SK-N-SH treated with all-trans-retinoic acid at 6 μM for 48 hours (cell line): ENCODE data around the gene SLC6A5.

Experiments used
- ATAC-seq: fragments of 200-7000 bp; cut with Tn5 transposase; 3 replicates; pipeline ENCODE4 v1.9.1; 2020; ENCODE audit warnings: mild to moderate bottlenecking, moderate library complexity
- ARNTL ChIP-seq: fragments of 450-650 bp; formaldehyde crosslinking; IDR thresholded peaks from 2 replicates; pipeline ENCODE4 v1.5.0; 2020; ENCODE audit warnings: low read depth, mild to moderate bottlenecking, moderate library complexity, borderline replicate concordance
- BACH2 ChIP-seq: fragments of 250-450 bp; sonication (Bioruptor Pico); IDR thresholded peaks from 2 replicates; pipeline ENCODE4 v1.9.0; 2021; ENCODE audit warnings: mild to moderate bottlenecking, borderline replicate concordance
- CSDC2 ChIP-seq: fragments of 250-450 bp; sonication (Bioruptor Pico); IDR thresholded peaks from 2 replicates; pipeline ENCODE4 v1.5.0; 2020; ENCODE audit warnings: mild to moderate bottlenecking, moderate library complexity
- ESRRG ChIP-seq: fragments of 250-450 bp; sonication (Bioruptor Pico); IDR thresholded peaks from 2 replicates; pipeline ENCODE4 v1.6.1; 2021; ENCODE audit warnings: mild to moderate bottlenecking
- GLIS3 ChIP-seq: fragments of 250-450 bp; sonication (Bioruptor Pico); IDR thresholded peaks from 2 replicates; pipeline ENCODE4 v1.5.0; 2020; ENCODE audit warnings: mild to moderate bottlenecking, moderate library complexity
- ISL1 ChIP-seq: fragments of 250-450 bp; sonication (Bioruptor Pico); IDR thresholded peaks from 2 replicates; pipeline ENCODE4 v2.1.2; 2022; ENCODE audit warnings: mild to moderate bottlenecking, moderate library complexity
- OSR1 ChIP-seq: fragments of 250-450 bp; sonication (Bioruptor Pico); IDR thresholded peaks from 2 replicates; pipeline ENCODE4 v1.8.0; 2022; ENCODE audit warnings: moderate library complexity, mild to moderate bottlenecking, inconsistent platforms
- PPARA ChIP-seq: fragments of 250-450 bp; sonication (Bioruptor Pico); IDR thresholded peaks from 2 replicates; pipeline ENCODE4 v1.5.0; 2020; ENCODE audit warnings: mild to moderate bottlenecking, borderline replicate concordance
- RARB ChIP-seq: fragments of 250-450 bp; sonication (Bioruptor Pico); IDR thresholded peaks from 2 replicates; pipeline ENCODE4 v1.8.0; 2021; ENCODE audit warnings: mild to moderate bottlenecking, moderate library complexity
- TCF4 ChIP-seq: fragments of 250-450 bp; sonication (Bioruptor Pico); IDR thresholded peaks from 2 replicates; pipeline ENCODE4 v1.8.0; 2021; ENCODE audit warnings: mild to moderate bottlenecking, moderate library complexity, borderline replicate concordance
- TOX ChIP-seq: fragments of 250-450 bp; sonication (Bioruptor Pico); IDR thresholded peaks from 2 replicates; pipeline ENCODE4 v1.8.0; 2021; ENCODE audit warnings: mild to moderate bottlenecking, moderate library complexity, borderline replicate concordance
- ZC3H10 ChIP-seq: fragments of 250-450 bp; sonication (Bioruptor Pico); IDR thresholded peaks from 2 replicates; pipeline ENCODE4 v1.5.1; 2021; ENCODE audit warnings: mild to moderate bottlenecking, moderate library complexity
- ZFP3 ChIP-seq: fragments of 250-450 bp; sonication (Bioruptor Pico); IDR thresholded peaks from 2 replicates; pipeline ENCODE4 v1.5.0; 2020; ENCODE audit warnings: mild to moderate bottlenecking, moderate library complexity
- ZFP30 ChIP-seq: fragments of 450-650 bp; formaldehyde crosslinking; IDR thresholded peaks from 2 replicates; pipeline ENCODE4 v1.5.0; 2022; ENCODE audit warnings: mild to moderate bottlenecking, moderate library complexity
- ZNF565 ChIP-seq: fragments of 450-650 bp; formaldehyde crosslinking; conservative IDR thresholded peaks from 2 replicates; pipeline ENCODE4 v1.5.0; 2020; ENCODE audit warnings: low read depth, mild to moderate bottlenecking, moderate library complexity
- ZNF70 ChIP-seq: fragments of 450-650 bp; formaldehyde crosslinking; IDR thresholded peaks from 2 replicates; pipeline ENCODE4 v1.5.0; 2020; ENCODE audit warnings: mild to moderate bottlenecking, moderate library complexity
- ZNF8 ChIP-seq: fragments of 450-650 bp; formaldehyde crosslinking; IDR thresholded peaks from 2 replicates; pipeline ENCODE4 v1.5.0; 2020; ENCODE audit warnings: mild to moderate bottlenecking, moderate library complexity
- TF ChIP-seq, protein P1 (sequence below): fragments of 250-450 bp; sonication (Bioruptor Pico); IDR thresholded peaks from 2 replicates; pipeline ENCODE4 v1.5.0; 2020; ENCODE audit warnings: mild to moderate bottlenecking, moderate library complexity
- TF ChIP-seq, protein P2 (sequence below): fragments of 250-450 bp; sonication (Bioruptor Pico); IDR thresholded peaks from 2 replicates; pipeline ENCODE4 v1.5.1; 2021; ENCODE audit warnings: mild to moderate bottlenecking, moderate library complexity
- TF ChIP-seq, protein P3 (sequence below): fragments of 250-450 bp; sonication (Bioruptor Pico); IDR thresholded peaks from 2 replicates; pipeline ENCODE4 v1.5.1; 2020; ENCODE audit warnings: low read depth, mild to moderate bottlenecking, moderate library complexity
- TF ChIP-seq, protein P4 (sequence below): fragments of 250-450 bp; sonication (Bioruptor Pico); IDR thresholded peaks from 2 replicates; pipeline ENCODE4 v1.8.0; 2020; ENCODE audit warnings: mild to moderate bottlenecking, moderate library complexity, borderline replicate concordance
- TF ChIP-seq, protein P5 (sequence below): fragments of 250-450 bp; sonication (Bioruptor Pico); IDR thresholded peaks from 2 replicates; pipeline ENCODE4 v1.8.0; 2021; ENCODE audit warnings: low read depth, mild to moderate bottlenecking, moderate library complexity, borderline replicate concordance

The SLC6A5 gene

DNA sequence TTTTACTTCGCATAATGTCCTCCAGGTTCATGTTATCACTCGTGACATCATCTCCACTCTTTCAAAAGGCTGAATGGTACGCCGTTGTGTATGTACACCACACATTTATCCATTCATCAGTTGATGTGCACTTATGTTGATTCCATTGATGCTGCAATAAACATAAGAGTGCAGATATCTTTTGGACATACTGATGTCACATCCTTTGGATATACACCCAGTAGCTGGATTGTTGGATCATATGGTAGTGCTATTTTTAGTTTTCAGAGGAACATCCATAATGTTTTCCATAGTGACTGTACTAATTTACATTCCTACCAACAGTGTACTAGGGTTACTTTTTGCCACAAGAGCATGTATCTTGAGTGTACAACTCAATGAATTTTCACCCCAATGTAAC, 45.0 kb downstream of the SLC6A5 start:
- TF ChIP-seq ARNTL (CRISPR knock-in tag) (no peak), PPARA (no peak), GLIS3 (CRISPR knock-in tag) (no peak), TOX (CRISPR knock-in tag) (no peak), OSR1 (CRISPR knock-in tag) (no peak), ISL1 (no peak), ZNF70 (CRISPR knock-in tag) (no peak), ZFP3 (CRISPR knock-in tag) (no peak), ZNF8 (CRISPR knock-in tag) (no peak), ESRRG (CRISPR knock-in tag) (no peak)
- TF ChIP-seq, protein P1, sequence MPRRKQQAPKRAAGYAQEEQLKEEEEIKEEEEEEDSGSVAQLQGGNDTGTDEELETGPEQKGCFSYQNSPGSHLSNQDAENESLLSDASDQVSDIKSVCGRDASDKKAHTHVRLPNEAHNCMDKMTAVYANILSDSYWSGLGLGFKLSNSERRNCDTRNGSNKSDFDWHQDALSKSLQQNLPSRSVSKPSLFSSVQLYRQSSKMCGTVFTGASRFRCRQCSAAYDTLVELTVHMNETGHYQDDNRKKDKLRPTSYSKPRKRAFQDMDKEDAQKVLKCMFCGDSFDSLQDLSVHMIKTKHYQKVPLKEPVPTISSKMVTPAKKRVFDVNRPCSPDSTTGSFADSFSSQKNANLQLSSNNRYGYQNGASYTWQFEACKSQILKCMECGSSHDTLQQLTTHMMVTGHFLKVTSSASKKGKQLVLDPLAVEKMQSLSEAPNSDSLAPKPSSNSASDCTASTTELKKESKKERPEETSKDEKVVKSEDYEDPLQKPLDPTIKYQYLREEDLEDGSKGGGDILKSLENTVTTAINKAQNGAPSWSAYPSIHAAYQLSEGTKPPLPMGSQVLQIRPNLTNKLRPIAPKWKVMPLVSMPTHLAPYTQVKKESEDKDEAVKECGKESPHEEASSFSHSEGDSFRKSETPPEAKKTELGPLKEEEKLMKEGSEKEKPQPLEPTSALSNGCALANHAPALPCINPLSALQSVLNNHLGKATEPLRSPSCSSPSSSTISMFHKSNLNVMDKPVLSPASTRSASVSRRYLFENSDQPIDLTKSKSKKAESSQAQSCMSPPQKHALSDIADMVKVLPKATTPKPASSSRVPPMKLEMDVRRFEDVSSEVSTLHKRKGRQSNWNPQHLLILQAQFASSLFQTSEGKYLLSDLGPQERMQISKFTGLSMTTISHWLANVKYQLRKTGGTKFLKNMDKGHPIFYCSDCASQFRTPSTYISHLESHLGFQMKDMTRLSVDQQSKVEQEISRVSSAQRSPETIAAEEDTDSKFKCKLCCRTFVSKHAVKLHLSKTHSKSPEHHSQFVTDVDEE (CRISPR knock-in tag) = no peak
- TF ChIP-seq, protein P2, sequence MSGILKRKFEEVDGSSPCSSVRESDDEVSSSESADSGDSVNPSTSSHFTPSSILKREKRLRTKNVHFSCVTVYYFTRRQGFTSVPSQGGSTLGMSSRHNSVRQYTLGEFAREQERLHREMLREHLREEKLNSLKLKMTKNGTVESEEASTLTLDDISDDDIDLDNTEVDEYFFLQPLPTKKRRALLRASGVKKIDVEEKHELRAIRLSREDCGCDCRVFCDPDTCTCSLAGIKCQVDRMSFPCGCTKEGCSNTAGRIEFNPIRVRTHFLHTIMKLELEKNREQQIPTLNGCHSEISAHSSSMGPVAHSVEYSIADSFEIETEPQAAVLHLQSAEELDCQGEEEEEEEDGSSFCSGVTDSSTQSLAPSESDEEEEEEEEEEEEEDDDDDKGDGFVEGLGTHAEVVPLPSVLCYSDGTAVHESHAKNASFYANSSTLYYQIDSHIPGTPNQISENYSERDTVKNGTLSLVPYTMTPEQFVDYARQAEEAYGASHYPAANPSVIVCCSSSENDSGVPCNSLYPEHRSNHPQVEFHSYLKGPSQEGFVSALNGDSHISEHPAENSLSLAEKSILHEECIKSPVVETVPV (CRISPR knock-in tag) = no peak
- TF ChIP-seq, protein P3, sequence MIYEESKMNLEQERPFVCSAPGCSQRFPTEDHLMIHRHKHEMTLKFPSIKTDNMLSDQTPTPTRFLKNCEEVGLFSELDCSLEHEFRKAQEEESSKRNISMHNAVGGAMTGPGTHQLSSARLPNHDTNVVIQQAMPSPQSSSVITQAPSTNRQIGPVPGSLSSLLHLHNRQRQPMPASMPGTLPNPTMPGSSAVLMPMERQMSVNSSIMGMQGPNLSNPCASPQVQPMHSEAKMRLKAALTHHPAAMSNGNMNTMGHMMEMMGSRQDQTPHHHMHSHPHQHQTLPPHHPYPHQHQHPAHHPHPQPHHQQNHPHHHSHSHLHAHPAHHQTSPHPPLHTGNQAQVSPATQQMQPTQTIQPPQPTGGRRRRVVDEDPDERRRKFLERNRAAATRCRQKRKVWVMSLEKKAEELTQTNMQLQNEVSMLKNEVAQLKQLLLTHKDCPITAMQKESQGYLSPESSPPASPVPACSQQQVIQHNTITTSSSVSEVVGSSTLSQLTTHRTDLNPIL = no peak
- TF ChIP-seq, protein P4, sequence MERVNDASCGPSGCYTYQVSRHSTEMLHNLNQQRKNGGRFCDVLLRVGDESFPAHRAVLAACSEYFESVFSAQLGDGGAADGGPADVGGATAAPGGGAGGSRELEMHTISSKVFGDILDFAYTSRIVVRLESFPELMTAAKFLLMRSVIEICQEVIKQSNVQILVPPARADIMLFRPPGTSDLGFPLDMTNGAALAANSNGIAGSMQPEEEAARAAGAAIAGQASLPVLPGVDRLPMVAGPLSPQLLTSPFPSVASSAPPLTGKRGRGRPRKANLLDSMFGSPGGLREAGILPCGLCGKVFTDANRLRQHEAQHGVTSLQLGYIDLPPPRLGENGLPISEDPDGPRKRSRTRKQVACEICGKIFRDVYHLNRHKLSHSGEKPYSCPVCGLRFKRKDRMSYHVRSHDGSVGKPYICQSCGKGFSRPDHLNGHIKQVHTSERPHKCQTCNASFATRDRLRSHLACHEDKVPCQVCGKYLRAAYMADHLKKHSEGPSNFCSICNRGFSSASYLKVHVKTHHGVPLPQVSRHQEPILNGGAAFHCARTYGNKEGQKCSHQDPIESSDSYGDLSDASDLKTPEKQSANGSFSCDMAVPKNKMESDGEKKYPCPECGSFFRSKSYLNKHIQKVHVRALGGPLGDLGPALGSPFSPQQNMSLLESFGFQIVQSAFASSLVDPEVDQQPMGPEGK (CRISPR knock-in tag) = no peak
- ATAC-seq = no peak

DNA sequence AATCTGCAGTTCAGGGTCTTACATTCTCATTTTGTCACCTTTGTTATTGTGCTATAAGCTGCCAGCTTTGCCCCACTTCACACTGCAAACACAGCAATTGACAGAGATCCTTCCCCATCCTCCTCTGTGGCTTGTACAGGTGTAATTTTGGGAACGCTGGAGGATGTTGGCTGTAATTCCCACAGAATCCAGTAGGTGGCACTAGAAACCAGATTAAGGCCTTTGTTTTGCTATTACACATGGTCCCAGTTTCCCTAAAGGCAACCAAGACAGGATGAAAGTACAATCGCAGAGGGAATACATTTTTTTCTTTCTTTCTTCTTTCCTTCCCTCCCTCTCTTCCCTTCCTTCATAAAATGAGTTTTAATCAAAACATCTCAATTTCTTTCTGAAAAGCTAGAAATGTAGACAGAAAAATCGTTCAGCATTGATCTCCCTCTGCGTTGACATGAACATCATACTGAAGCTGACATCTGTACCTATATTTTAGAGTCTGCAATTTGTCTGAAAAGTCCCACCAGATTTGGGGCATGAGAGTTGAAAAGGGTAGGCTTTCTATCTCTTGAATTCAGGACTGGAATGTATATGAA, 48.7 kb downstream of the SLC6A5 start:
- ATAC-seq = peak; percentile 80
- TF ChIP-seq ZNF70 (CRISPR knock-in tag) (no peak), ZFP3 (CRISPR knock-in tag) (no peak), TOX (CRISPR knock-in tag) (no peak), PPARA (no peak), ISL1 (no peak), ZC3H10 (CRISPR knock-in tag) (no peak), ZNF565 (CRISPR knock-in tag) (no peak), OSR1 (CRISPR knock-in tag) (no peak), ESRRG (CRISPR knock-in tag) (no peak)
- TF ChIP-seq, protein P3 = no peak

DNA sequence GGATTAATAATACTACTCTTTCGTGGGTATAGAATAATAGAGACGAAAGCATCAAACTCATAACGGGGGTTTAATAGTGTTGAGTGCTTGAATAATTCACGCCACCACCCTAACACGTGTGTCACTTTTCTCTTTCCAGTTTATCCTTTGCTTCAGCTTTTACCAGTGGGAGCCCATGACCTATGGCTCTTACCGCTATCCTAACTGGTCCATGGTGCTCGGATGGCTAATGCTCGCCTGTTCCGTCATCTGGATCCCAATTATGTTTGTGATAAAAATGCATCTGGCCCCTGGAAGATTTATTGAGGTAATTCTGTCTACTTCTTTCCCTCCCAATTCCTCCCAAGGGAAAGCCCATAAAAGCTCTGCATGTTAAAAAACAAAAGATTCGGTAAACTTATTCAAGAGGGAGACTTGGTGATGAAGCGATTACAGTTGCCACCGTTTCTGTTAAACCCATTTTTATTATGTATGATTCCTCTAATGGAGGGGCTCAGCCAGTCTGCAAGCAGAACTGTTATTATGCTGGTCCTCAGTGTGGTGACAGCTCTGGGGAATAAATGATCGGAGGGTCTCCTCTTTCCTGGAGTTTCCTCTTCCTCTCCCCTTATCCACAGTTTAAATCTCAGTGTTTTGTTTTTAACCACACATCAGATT, 52.9 kb downstream of the SLC6A5 start:
- no peak for ATAC-seq
- TF ChIP-seq BACH2 (CRISPR knock-in tag) = no peak
- TF ChIP-seq, protein P4 (CRISPR knock-in tag) = no peak
- TF ChIP-seq, protein P5, sequence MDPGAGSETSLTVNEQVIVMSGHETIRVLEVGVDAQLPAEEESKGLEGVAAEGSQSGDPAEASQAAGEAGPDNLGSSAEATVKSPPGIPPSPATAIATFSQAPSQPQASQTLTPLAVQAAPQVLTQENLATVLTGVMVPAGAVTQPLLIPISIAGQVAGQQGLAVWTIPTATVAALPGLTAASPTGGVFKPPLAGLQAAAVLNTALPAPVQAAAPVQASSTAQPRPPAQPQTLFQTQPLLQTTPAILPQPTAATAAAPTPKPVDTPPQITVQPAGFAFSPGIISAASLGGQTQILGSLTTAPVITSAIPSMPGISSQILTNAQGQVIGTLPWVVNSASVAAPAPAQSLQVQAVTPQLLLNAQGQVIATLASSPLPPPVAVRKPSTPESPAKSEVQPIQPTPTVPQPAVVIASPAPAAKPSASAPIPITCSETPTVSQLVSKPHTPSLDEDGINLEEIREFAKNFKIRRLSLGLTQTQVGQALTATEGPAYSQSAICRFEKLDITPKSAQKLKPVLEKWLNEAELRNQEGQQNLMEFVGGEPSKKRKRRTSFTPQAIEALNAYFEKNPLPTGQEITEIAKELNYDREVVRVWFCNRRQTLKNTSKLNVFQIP (CRISPR knock-in tag) = no peak
- TF ChIP-seq RARB = no peak
- no peak for TF ChIP-seq ZFP30
- TF ChIP-seq PPARA = no peak
- no peak for TF ChIP-seq ZNF565 (CRISPR knock-in tag)
- no peak for TF ChIP-seq ZNF8 (CRISPR knock-in tag)
- no peak for TF ChIP-seq ZFP3 (CRISPR knock-in tag)
- TF ChIP-seq, protein P2 (CRISPR knock-in tag) = no peak
- no peak for TF ChIP-seq CSDC2
- TF ChIP-seq ISL1 = no peak
- TF ChIP-seq ARNTL (CRISPR knock-in tag) = no peak
- TF ChIP-seq TOX (CRISPR knock-in tag) = no peak
- no peak for TF ChIP-seq TCF4 (CRISPR knock-in tag)
